Duodenal mucosa (tissue), 2 donors: ENCODE results near the gene RHD.
"Not testable (repeated sequence)": the region's sequence is repeated elsewhere in the genome, so short reads cannot be mapped to it uniquely, and the experiment has no call there.

Source experiments
- H3K27ac ChIP-seq: one replicate; pipeline ENCODE4 v1.7.0; 2013; ENCODE audit warnings: low read depth, low read length
- H3K27me3 ChIP-seq, 2 donors: one replicate each; pipeline ENCODE4 v1.7.0; 2013; ENCODE audit warnings: low read length in 2 of 2, control low read depth in 1 of 2; ENCODE audit not compliant: insufficient read depth in 2 of 2, control insufficient read depth in 1 of 2
- H3K36me3 ChIP-seq, 2 donors: one replicate each; pipeline ENCODE4 v1.7.0; 2013; ENCODE audit warnings: low read length in 2 of 2, control low read depth in 1 of 2; ENCODE audit not compliant: insufficient read depth in 2 of 2, control insufficient read depth in 1 of 2
- H3K4me1 ChIP-seq, 2 donors: one replicate each; pipeline ENCODE4 v1.7.0; 2013; ENCODE audit warnings: low read length in 2 of 2, control low read depth in 1 of 2; ENCODE audit not compliant: insufficient read depth in 2 of 2, control insufficient read depth in 1 of 2
- H3K4me3 ChIP-seq, 2 donors: one replicate each; pipeline ENCODE4 v1.7.0; 2013; ENCODE audit warnings: low read length in 2 of 2, low read depth in 1 of 2
- H3K9ac ChIP-seq, 2 donors: one replicate each; pipeline ENCODE4 v1.7.0; 2013; ENCODE audit warnings: low read length in 2 of 2, low read depth in 1 of 2
- H3K9me3 ChIP-seq, 2 donors: one replicate each; pipeline ENCODE4 v1.7.0; 2013; ENCODE audit warnings: low read length in 2 of 2, control low read depth in 1 of 2; ENCODE audit not compliant: control insufficient read depth in 1 of 2

Gene RHD

GRCh38 chr1:25349606-25350005, 77.3 kb downstream of the RHD start:
- H3K9me3 ChIP-seq, result no peaks in the 10 kb centered on the region
- no peak overlapping the region for H3K27ac ChIP-seq
- H3K9ac ChIP-seq, result no peak overlapping the region
- H3K4me1 ChIP-seq, result no peaks in the 10 kb centered on the region
- H3K4me3 ChIP-seq, result no peak overlapping the region
- H3K27me3 ChIP-seq, result no peaks in the 10 kb centered on the region
- peaks cover 10 to 40% of the 10 kb centered on the region in 2 donors for H3K36me3 ChIP-seq

GRCh38 chr1:25355841-25356395, 83.6 kb downstream of the RHD start:
- H3K4me1 ChIP-seq, result no peaks in the 10 kb centered on the region
- H3K27me3 ChIP-seq, result no peaks in the 10 kb centered on the region
- peaks cover 17 to 64% of the 10 kb centered on the region in 2 donors for H3K36me3 ChIP-seq
- no peak overlapping the region for H3K27ac ChIP-seq
- no peak overlapping the region for H3K4me3 ChIP-seq
- no peaks in the 10 kb centered on the region for H3K9me3 ChIP-seq
- H3K9ac ChIP-seq, result no peak overlapping the region

GRCh38 chr1:25356441-25356840, 84.1 kb downstream of the RHD start:
- Histone ChIP-seq H3K27me3 (no peaks in the 10 kb centered on the region), H3K9me3 (no peaks in the 10 kb centered on the region), H3K4me1 (no peaks in the 10 kb centered on the region), H3K36me3 (peaks cover 22 to 67% of the 10 kb centered on the region in 2 donors), H3K9ac (no peak overlapping the region), H3K4me3 (no peak overlapping the region), H3K27ac (no peak overlapping the region)

- no peaks in the 10 kb centered on the region for H3K4me1 ChIP-seq
- no peaks in the 10 kb centered on the region for H3K27me3 ChIP-seq
- no peaks in the 10 kb centered on the region for H3K9me3 ChIP-seq
- peaks cover 26 to 67% of the 10 kb centered on the region in 2 donors for H3K36me3 ChIP-seq
- no peak overlapping the region for H3K4me3 ChIP-seq
- H3K9ac ChIP-seq, result no peak overlapping the region
- H3K27ac ChIP-seq, result no peak overlapping the region
Observed at GRCh38 chr1:25356848-25357247, 84.5 kb downstream of the RHD start.

GRCh38 chr1:25360596-25361581, 88.6 kb downstream of the RHD start:
- H3K4me3 ChIP-seq, result no peak overlapping the region
- H3K27me3 ChIP-seq, result no peaks in the 10 kb centered on the region
- H3K4me1 ChIP-seq, result no peaks in the 10 kb centered on the region
- no peaks in the 10 kb centered on the region for H3K9me3 ChIP-seq
- peaks cover 23 to 48% of the 10 kb centered on the region in 2 donors for H3K36me3 ChIP-seq
- no peak overlapping the region for H3K9ac ChIP-seq
- no peak overlapping the region for H3K27ac ChIP-seq

- Histone ChIP-seq H3K27me3 (no peaks in the 10 kb centered on the region), H3K36me3 (peaks cover 23 to 38% of the 10 kb centered on the region in 2 donors), H3K4me3 (no peak overlapping the region)
Observed at GRCh38 chr1:25361901-25362300, 89.6 kb downstream of the RHD start.

GRCh38 chr1:25362634-25363559, 90.6 kb downstream of the RHD start:
- H3K9me3 ChIP-seq, H3K4me3 ChIP-seq, H3K9ac ChIP-seq, H3K27me3 ChIP-seq, H3K4me1 ChIP-seq, H3K27ac ChIP-seq: not testable (repeated sequence)
- peaks cover 23 to 32% of the 10 kb centered on the region in 2 donors for H3K36me3 ChIP-seq

More at GRCh38 chr1:25361901-25362300, 89.6 kb downstream of the RHD start:
- H3K9me3 ChIP-seq, result no peaks in the 10 kb centered on the region
- H3K27ac ChIP-seq, result no peak overlapping the region
- no peaks in the 10 kb centered on the region for H3K4me1 ChIP-seq
- no peak overlapping the region for H3K9ac ChIP-seq

GRCh38 chr1:25369241-25369640, 96.9 kb downstream of the RHD start:
- Histone ChIP-seq H3K4me1 (no peaks in the 10 kb centered on the region), H3K9ac (no peak overlapping the region), H3K27me3 (no peaks in the 10 kb centered on the region), H3K27ac (no peak overlapping the region), H3K9me3 (no peaks in the 10 kb centered on the region), H3K36me3 (no peaks in the 10 kb centered on the region), H3K4me3 (no peak overlapping the region)

GRCh38 chr1:25369691-25370271, 97.5 kb downstream of the RHD start:
- not testable (repeated sequence) for H3K27me3 ChIP-seq, H3K4me1 ChIP-seq, H3K9me3 ChIP-seq, H3K9ac ChIP-seq, H3K27ac ChIP-seq, H3K4me3 ChIP-seq, H3K36me3 ChIP-seq
